NCI-H128 (cell line): ENCODE data around the gene DPY19L3.
"Not testable (repeated sequence)": the region's sequence is repeated elsewhere in the genome, so short reads cannot be mapped to it uniquely, and the experiment has no call there.

Experiments
- DNase-seq: peaks from one replicate; lab custom pipeline; 2025; ENCODE audit not compliant: unreplicated experiment; lab: John Stamatoyannopoulos, UW

DPY19L3 gene

DNA sequence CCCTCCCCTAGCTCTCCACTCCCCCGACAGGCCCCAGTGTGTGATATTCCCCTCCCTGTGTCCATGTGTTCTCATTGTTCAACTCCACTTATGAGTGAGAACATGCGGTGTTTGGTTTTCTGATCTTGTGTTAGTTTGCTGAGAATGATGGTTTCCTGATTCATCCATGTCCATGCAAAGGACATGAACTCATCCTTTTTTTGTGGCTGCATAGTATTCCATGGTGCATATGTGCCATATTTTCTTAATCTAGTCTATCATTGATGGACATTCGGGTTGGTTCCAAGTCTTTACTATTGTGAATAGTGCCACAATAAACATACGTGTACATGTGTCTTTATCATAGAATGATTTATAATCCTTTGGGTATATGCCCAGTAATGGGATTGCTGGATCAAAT lies 106.9 kb downstream of the DPY19L3 start:
- not testable (repeated sequence) for DNase-seq

DNA sequence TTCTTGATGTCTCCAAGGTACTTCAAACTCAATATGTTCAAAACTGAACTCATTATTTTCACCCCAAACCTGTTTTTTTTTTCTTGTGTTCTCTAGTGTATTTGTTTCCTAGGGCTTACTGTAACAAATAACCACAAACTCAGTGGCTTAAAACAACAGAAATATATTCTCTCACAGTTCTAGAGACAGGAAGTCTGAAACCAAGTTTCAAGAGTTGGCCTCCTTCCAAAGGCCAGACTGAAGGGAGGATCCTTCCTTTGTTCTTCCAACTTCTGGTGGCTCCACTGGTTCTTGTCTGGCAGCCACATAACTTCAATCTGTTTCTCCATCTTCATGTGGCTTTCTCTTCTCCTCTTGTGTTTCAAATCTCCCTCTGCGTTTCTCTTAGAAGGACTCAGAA lies 113.5 kb downstream of the DPY19L3 start:
- DNase-seq: no peak

DNA sequence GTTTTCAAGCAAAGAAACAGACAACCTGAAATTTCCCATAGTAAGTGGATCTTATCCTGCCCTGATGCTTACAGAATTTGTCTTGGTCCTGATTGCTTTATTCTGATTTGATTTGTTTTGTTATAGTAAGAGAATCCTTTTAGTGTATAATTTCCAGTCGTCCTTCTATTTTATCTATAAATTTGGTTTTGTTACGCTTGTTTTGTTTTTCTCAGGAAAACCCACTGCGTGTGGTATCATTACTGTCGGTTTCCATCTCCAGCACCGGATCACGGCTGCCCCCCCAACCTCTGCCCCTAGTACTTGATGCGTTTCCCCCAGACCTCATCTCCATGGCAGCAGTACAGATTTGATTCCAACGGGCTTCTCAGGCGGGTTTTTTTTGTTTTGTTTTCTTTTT lies 117.4 kb downstream of the DPY19L3 start:
- no peak for DNase-seq

DNA sequence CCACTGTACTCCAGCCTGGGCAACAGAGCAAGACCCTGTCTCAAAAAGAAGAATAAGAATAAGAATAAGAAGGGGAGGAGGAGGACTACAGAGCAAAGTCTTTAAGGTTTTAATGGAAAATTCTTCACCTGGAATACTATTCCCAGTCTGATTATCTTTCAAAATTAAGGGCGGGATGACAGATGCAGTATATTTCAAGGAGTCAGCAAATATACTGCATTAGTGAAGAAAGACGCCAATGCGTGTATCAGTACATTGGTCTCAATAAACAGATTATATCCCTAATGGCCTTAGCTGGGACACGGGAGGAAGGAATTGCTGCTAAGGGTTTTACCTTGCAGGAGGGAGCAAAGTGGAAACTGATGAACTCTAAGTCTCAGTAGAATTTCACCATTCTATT lies 121.3 kb downstream of the DPY19L3 start:
- no peak for DNase-seq

DNA sequence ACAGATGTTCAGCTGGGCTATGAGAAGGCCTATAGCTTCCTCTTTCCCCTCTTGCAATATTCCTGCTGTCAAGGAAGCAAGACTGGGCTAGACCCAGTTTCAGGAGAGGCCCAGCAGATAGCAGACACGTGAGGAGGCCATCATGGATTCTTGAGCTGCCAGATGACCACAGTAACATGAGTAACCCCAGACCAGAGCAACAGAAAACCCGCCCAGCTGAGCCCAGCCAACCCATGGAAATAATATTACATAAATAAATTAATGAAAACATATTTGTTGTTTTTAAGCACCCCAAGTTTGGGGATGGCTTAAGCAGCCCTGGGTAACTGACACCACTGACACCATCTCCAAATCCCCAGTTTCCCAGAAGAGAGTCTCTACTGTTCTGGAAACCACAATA lies 125.2 kb downstream of the DPY19L3 start:
- DNase-seq: no peak

DNA sequence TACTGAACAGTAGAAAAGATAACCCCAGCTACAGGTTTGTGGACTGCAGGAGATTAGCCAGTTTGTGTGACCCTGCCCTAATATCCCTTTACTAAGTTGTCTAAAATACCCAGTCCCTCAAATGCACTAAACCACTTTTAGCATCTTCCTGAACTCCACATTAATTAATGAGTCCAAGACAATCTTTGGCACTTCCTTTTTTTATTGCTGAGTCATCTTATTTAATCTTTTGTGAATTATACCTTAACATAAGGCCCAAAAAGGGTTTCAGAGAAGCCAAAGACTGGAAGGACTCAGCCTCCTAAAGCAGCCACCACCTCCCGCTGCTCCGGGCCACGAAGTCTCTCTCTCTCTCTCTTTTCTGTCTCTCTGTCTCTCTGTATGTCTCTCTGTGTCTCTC lies 126.7 kb downstream of the DPY19L3 start:
- no peak for DNase-seq
